Stimulated activated CD4-positive, alpha-beta T cell treated with anti-CD3 and anti-CD28 coated beads, TNF-alpha, amount 100 ng/mL, for 48 hours (primary cell): ENCODE measurements around the gene PCDH12.
A peak's percentile ranks its signal among the peaks of the same experiment; 100 is the strongest.

ENCODE experiments used
- DNase-seq, 3 donors: peaks; one replicate each; pipeline ENCODE4 v3.0.0-alpha.2; 2020; ENCODE audit warnings: low read depth in 3 of 3

Gene PCDH12

GRCh38 chr5:141966275-141966962, 8.4 kb upstream of the PCDH12 start:
- no peak for DNase-seq

GRCh38 chr5:141965071-141965470, 7.1 kb upstream of the PCDH12 start:
- DNase-seq: no peak

GRCh38 chr5:141963701-141964100, 5.7 kb upstream of the PCDH12 start:
- no peak for DNase-seq

- DNase-seq: no peak
Measured at GRCh38 chr5:141961466-141961865, 3.5 kb upstream of the PCDH12 start.

GRCh38 chr5:141960449-141961323, 2.7 kb upstream of the PCDH12 start:
- DNase-seq: peak; percentile 79 to 86 (median 83)

- DNase-seq: no peak
Measured at GRCh38 chr5:141960018-141960417, 2.0 kb upstream of the PCDH12 start.

- no peak for DNase-seq
Measured at GRCh38 chr5:141958546-141959172, 657 bp upstream of the PCDH12 start.

- DNase-seq: no peak
Measured at GRCh38 chr5:141957367-141957996, 520 bp downstream of the PCDH12 start.

GRCh38 chr5:141954194-141954593, 3.8 kb downstream of the PCDH12 start:
- DNase-seq: no peak

- DNase-seq: no peak
Measured at GRCh38 chr5:141952020-141952419, 6.0 kb downstream of the PCDH12 start.

- no peak for DNase-seq
Measured at GRCh38 chr5:141951332-141951781, 6.6 kb downstream of the PCDH12 start.

GRCh38 chr5:141950207-141951005, 7.6 kb downstream of the PCDH12 start:
- DNase-seq: no peak

- DNase-seq: no peak
Measured at GRCh38 chr5:141949511-141949910, 8.5 kb downstream of the PCDH12 start.

GRCh38 chr5:141948812-141949211, 9.2 kb downstream of the PCDH12 start:
- DNase-seq: no peak

GRCh38 chr5:141947316-141947715, 10.7 kb downstream of the PCDH12 start:
- DNase-seq: no peak

- DNase-seq: no peak
Measured at GRCh38 chr5:141945511-141946051, 12.4 kb downstream of the PCDH12 start.

- DNase-seq: no peak
Measured at GRCh38 chr5:141944076-141944475, 13.9 kb downstream of the PCDH12 start.

- DNase-seq: no peak
Measured at GRCh38 chr5:141942185-141942857, 15.7 kb downstream of the PCDH12 start.

GRCh38 chr5:141941779-141942178, 16.2 kb downstream of the PCDH12 start:
- no peak for DNase-seq

GRCh38 chr5:141941307-141941706, 16.7 kb downstream of the PCDH12 start:
- no peak for DNase-seq
